SK-N-SH (cell line): ENCODE data around the gene HRH3. TPM values are rescaled to one million over a fixed set of nuclear protein-coding genes. Genes with fewer than 3 reads are reported as not detected.

Experiments used
- CTCF ChIA-PET: fragments of 300-600, 350-600 bp; formaldehyde crosslinking; extraction: SDS; loops from one replicate; lab custom pipeline; 2021; lab: Yijun Ruan, JAX
- POLR2A ChIA-PET: fragments of 350-600 bp; sonication (Branson Sonifier 250); formaldehyde crosslinking; extraction: SDS; loops from one replicate; lab custom pipeline; 2020; ENCODE audit warnings: antibody characterized with exemption, inconsistent platforms; lab: Yijun Ruan, JAX
- DNase-seq: peaks from one replicate; pipeline ENCODE4 v3.0.0; 2012
- H2AFZ ChIP-seq: fragments of 200-600 bp; sonication (generic); 2 replicates; pipeline ENCODE4 v1.8.1; 2016; ENCODE audit warnings: antibody characterized with exemption, mild to moderate bottlenecking, low read depth
- H3F3A ChIP-seq: fragments of 200-600 bp; sonication (generic); replicated peaks from 2 replicates; pipeline ENCODE3; 2016; ENCODE audit warnings: antibody characterized with exemption, mild to moderate bottlenecking; ENCODE audit not compliant: insufficient read depth
- H3K27ac ChIP-seq, 2 experiments: fragments of 200-500 bp in 1 of 2; fragments of 200-600 bp in 1 of 2; sonication (Bioruptor generic) in 1 of 2; sonication (generic), shearing (Covaris generic) in 1 of 2; 2 replicates each; pipeline versions ENCODE4 v1.5.1 to v1.6.1; 2014 to 2016; ENCODE audit warnings: low read depth in 2 of 2, inconsistent platforms in 1 of 2, low read length in 1 of 2, mild to moderate bottlenecking in 1 of 2, mixed read lengths in 1 of 2
- H3K27me3 ChIP-seq: fragments of 200-600 bp; sonication (generic), shearing (Covaris generic); 2 replicates; pipeline ENCODE4 v1.6.1; 2016; ENCODE audit warnings: mixed run types; ENCODE audit not compliant: insufficient read depth
- H3K36me3 ChIP-seq, 2 experiments: fragments of 200-500 bp in 1 of 2; fragments of 200-600 bp in 1 of 2; sonication (Bioruptor generic) in 1 of 2; sonication (generic) in 1 of 2; replicated peaks in 1 of 2; 2 replicates each; pipeline versions ENCODE3 to v1.5.1; 2014 to 2016; ENCODE audit warnings: low read length in 1 of 2, mild to moderate bottlenecking in 1 of 2; ENCODE audit not compliant: insufficient read depth in 2 of 2, control insufficient read depth in 1 of 2
- H3K4me1 ChIP-seq, 2 experiments: fragments of 200-500 bp in 1 of 2; fragments of 200-600 bp in 1 of 2; sonication (Bioruptor generic) in 1 of 2; sonication (generic), shearing (Covaris generic) in 1 of 2; 2 replicates each; pipeline versions ENCODE4 v1.5.1 to v1.6.1; 2014 to 2016; ENCODE audit warnings: low read depth in 1 of 2, low read length in 1 of 2, mixed run types in 1 of 2; ENCODE audit not compliant: insufficient read depth in 2 of 2, control insufficient read depth in 1 of 2
- H3K4me2 ChIP-seq: fragments of 200-600 bp; sonication (generic), shearing (Covaris generic); 2 replicates; pipeline ENCODE4 v1.6.1; 2017; ENCODE audit warnings: mixed run types
- H3K4me3 ChIP-seq, 2 experiments: fragments of 200-500 bp in 1 of 2; fragments of 200-600 bp in 1 of 2; sonication (Bioruptor generic) in 1 of 2; sonication (generic), shearing (Covaris generic) in 1 of 2; 2 replicates each; pipeline versions ENCODE4 v1.5.1 to v1.8.1; 2014 to 2016; ENCODE audit warnings: low read depth in 2 of 2, inconsistent platforms in 1 of 2, low read length in 1 of 2, mild to moderate bottlenecking in 1 of 2, mixed read lengths in 1 of 2, moderate library complexity in 1 of 2
- H3K79me2 ChIP-seq: fragments of 200-600 bp; sonication (generic); 2 replicates; pipeline ENCODE4 v1.8.1; 2017; ENCODE audit warnings: mild to moderate bottlenecking; ENCODE audit not compliant: insufficient read depth
- H3K9ac ChIP-seq: fragments of 200-600 bp; sonication (generic); 2 replicates; pipeline ENCODE4 v1.6.1; 2017; ENCODE audit warnings: mixed run types
- H3K9me2 ChIP-seq: fragments of 200-600 bp; sonication (generic); 2 replicates; pipeline ENCODE4 v1.6.1; 2017; ENCODE audit warnings: mixed run types
- H3K9me3 ChIP-seq: fragments of 200-600 bp; sonication (generic); 2 replicates; pipeline ENCODE4 v1.6.1; 2017; ENCODE audit warnings: mixed run types, mild to moderate bottlenecking, moderate library complexity
- H4K20me1 ChIP-seq: fragments of 200-600 bp; sonication (generic); 2 replicates; pipeline ENCODE4 v1.6.1; 2017; ENCODE audit warnings: mild to moderate bottlenecking, mixed run types; ENCODE audit not compliant: insufficient read depth
- CHD2 ChIP-seq: fragments of 150-350 bp; IDR thresholded peaks from 2 replicates; pipeline ENCODE4 v1.6.1; 2018; ENCODE audit warnings: low read length; ENCODE audit not compliant: partially characterized antibody
- ELF1 ChIP-seq: IDR thresholded peaks from 2 replicates; pipeline ENCODE4 v1.4.0; 2012
- FOXM1 ChIP-seq: IDR thresholded peaks from 2 replicates; pipeline ENCODE4 v1.4.0; 2012; ENCODE audit warnings: low read depth, mild to moderate bottlenecking
- MEF2A ChIP-seq: IDR thresholded peaks from 2 replicates; pipeline ENCODE4 v1.4.0; 2012; ENCODE audit warnings: low read depth, borderline replicate concordance
- MXI1 ChIP-seq: IDR thresholded peaks from 2 replicates; pipeline ENCODE4 v1.6.1; 2012; ENCODE audit warnings: mild to moderate bottlenecking, low read depth, low read length, improper control_type of control experiment
- RCOR1 ChIP-seq: fragments of 150-350 bp; IDR thresholded peaks from 2 replicates; pipeline ENCODE4 v1.6.1; 2017; ENCODE audit warnings: antibody characterized with exemption, low read length
- RFX5 ChIP-seq: IDR thresholded peaks from 2 replicates; pipeline ENCODE4 v1.6.1; 2012; ENCODE audit warnings: mild to moderate bottlenecking, improper control_type of control experiment, low read length
- SIN3A ChIP-seq: IDR thresholded peaks from 2 replicates; pipeline ENCODE4 v1.6.1; 2012; ENCODE audit warnings: low read depth, mild to moderate bottlenecking, low read length, moderate library complexity, borderline replicate concordance
- USF1 ChIP-seq: IDR thresholded peaks from 2 replicates; pipeline ENCODE4 v1.4.0; 2012; ENCODE audit warnings: low read depth, borderline replicate concordance
- USF2 ChIP-seq: fragments of 150-350 bp; IDR thresholded peaks from 2 replicates; pipeline ENCODE4 v1.6.1; 2017; ENCODE audit warnings: antibody characterized with exemption, low read length, low read depth, borderline replicate concordance
- YY1 ChIP-seq: IDR thresholded peaks from 2 replicates; pipeline ENCODE4 v1.4.0; 2012; ENCODE audit warnings: low read depth, mild to moderate bottlenecking
- WGBS: methylation state at CpG from one replicate; pipeline ENCODE4 v1.1.6; 2017; ENCODE audit warnings: low lambda C conversion rate; 5-methylcytosine and 5-hydroxymethylcytosine counted together
- polyA plus RNA-seq, 3 experiments: library from polyadenylated mRNA; depleted of rRNA; stranded (reverse); fragments of >200 nt; gene quantifications; 2 replicates each; pipeline ENCODE4 v1.2.3, GENCODE V29; 2012

The HRH3 gene
- polyA plus RNA-seq, 1 of the 3 experiments (the other 2 are of a cell fraction): 0.02 TPM

- H4K20me1 ChIP-seq: no peaks in the 10 kb centered on the region
- ChIA-PET CTCF (no interaction called here), POLR2A (no interaction called here)
- no peak overlapping the region for H3K9ac ChIP-seq
- peaks cover 13% of the 10 kb centered on the region for H3K79me2 ChIP-seq
- H3K9me2 ChIP-seq: no peaks in the 10 kb centered on the region
- H3K4me3 ChIP-seq: no peak overlapping the region
- peaks cover 23% of the 10 kb centered on the region for H3F3A ChIP-seq
- H3K27me3 ChIP-seq: no peaks in the 10 kb centered on the region
- peaks cover 14 to 31% of the 10 kb centered on the region in 2 experiments for H3K36me3 ChIP-seq
- 94% methylated on average over 16 of the region's 19 CpGs for WGBS
- peaks cover 0 to 13% of the 10 kb centered on the region in 2 experiments; a peak in 1 of 4 replicates for H3K4me1 ChIP-seq
- H3K9me3 ChIP-seq: no peaks in the 10 kb centered on the region
- DNase-seq: no peak
- H3K27ac ChIP-seq: no peak overlapping the region
- H2AFZ ChIP-seq: no peak overlapping the region
- no peak overlapping the region for H3K4me2 ChIP-seq
- TF ChIP-seq USF1 (no peak), MEF2A (no peak), YY1 (no peak), ELF1 (no peak), RFX5 (no peak), CHD2 (no peak), SIN3A (no peak), MXI1 (no peak)
- TF ChIP-seq, all 33 proteins: peak for 0
Measured at GRCh38 chr20:62178316-62179161, 41.5 kb downstream of the HRH3 start.

- peaks cover 5% of the 10 kb centered on the region; the same call in 1 of the 2 replicates for H3K79me2 ChIP-seq
- no peak for TF ChIP-seq FOXM1
- peak; percentile 71 for TF ChIP-seq MXI1
- no peak for TF ChIP-seq RFX5
- peak; percentile 57 for TF ChIP-seq RCOR1
- TF ChIP-seq USF2: no peak
- TF ChIP-seq CHD2: peak; percentile 62
- TF ChIP-seq, all 33 proteins: peak for 3
- Histone ChIP-seq H3K4me1 (peaks cover 0 to 12% of the 10 kb centered on the region in 2 experiments; a peak in 1 of 4 replicates), H3K9me3 (no peaks in the 10 kb centered on the region), H3K4me3 (no peak overlapping the region), H3K27me3 (no peaks in the 10 kb centered on the region), H3K27ac (peak overlapping the region in 1 of 2 experiments; percentile 81; a peak in 2 of 4 replicates), H3K4me2 (no peak overlapping the region), H3F3A (peaks cover 23% of the 10 kb centered on the region), H3K36me3 (peaks cover 14 to 31% of the 10 kb centered on the region in 2 experiments), H3K9ac (no peak overlapping the region), H2AFZ (no peak overlapping the region), H3K9me2 (no peaks in the 10 kb centered on the region), H4K20me1 (no peaks in the 10 kb centered on the region)
- WGBS: 74% methylated on average over 9 of the region's 9 CpGs
- DNase-seq: peak; percentile 86
- ChIA-PET POLR2A (interaction anchor here (0.7 to 1.0 kb wide), 3 partner anchors 25 to 111 kb away, joined by 3 to 4 read pairs (median 3); no protein-coding TSS in a partner anchor), CTCF (interaction anchor here (1.6 kb wide), 1 partner anchor 41 kb away, joined by 4 read pairs; no protein-coding TSS in a partner anchor)
Measured at GRCh38 chr20:62177307-62177706, 42.8 kb downstream of the HRH3 start.
